Activated CD4-positive, alpha-beta T cell treated with anti-CD3 and anti-CD28 coated beads for 24 hours (primary cell): ENCODE results near the gene TTC28.
"Not testable (repeated sequence)": the region's sequence is repeated elsewhere in the genome, so short reads cannot be mapped to it uniquely, and the experiment has no call there.

Experiments
- DNase-seq, 2 donors: peaks; one replicate each; pipeline ENCODE4 v3.0.0-alpha.2; 2020; ENCODE audit warnings: low read depth in 2 of 2

The TTC28 gene

DNA sequence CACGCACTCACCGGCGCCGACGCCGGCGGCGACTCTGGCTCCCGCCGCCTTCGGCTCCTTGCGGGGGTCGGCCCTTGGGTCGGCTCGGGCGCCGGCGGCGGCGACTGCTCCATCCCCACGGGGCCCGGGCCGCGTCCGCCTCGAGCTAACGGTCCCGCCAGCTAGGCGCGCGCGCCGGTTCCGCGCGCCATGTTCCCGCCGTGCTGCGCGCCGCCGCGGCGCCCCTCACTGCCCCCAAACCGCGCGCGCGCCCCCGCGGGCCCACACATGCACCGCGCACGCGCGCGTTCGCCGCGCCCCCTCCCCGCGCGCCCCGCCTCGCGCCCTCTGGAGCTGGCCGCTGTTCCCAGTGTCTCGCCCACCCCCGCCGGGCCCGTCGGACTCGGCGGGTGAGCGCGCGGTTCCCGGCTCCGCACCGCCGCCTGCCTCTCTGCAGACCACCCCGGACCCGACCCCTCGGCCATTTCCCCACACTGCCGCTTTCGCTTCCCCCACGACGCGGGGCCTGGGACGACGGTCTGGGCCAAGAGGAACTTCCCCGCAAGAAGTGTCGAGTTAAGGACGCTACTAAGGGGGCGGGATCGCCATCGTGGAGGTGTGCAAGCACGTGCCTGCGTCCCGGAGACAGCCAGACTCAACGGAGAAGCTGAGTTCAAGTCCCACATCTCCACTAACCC lies at the start of gene TTC28:
TTC28 (minus strand) TSS at position 230 of the 677 bp plus-strand sequence; CDS start at position 113, 117 bp downstream.
- not testable (repeated sequence) for DNase-seq

DNA sequence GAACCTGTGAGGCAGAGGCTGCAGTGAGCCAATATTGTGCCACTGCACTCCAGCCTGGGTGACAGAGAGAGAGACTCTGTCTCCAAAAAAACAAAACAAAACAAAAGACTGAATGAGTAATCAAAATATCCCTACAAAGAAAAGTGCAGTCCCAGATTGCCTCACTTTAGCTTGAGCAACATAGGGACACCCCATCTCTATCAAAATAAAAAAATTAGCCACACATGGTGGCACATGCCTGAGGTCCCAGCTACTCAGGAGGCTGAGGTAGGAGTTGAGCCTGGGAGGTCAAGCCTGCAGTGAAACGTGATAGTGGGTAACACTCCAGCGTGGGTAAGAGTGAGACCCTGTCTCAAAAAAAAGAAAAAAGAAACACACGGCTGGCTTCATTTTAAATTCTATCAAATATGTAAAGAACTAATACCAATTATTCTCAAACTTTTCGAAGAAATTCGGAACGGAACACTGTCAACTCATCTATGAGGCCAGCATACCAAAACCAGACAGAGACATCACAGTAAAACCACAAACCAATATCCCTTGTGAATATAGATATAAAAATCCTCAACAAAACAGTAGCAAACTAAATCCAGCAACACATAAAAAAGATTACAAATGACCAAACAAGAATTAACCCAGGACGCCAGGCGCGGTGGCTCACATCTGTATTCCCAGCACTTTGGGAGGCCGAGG lies 49.1 kb upstream of the TTC28 start:
- no peak for DNase-seq

DNA sequence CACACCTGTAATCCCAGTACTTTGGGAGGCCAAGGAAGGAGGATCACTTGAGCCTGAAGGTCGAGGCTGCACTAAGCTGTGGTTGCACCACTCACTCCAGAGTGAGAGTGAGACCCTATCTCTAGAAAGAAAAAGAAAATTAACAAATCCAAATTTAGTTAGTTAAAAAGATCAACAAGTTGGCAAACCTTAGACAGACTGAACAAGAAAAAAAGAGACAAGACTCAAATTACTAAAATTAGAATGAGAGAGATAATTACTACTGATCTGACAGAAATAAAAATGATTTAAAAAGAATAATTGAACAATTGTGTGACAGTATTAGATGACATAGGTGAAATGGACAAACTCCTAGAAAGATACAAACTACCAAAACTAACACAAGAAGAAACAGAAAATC lies 48.4 kb upstream of the TTC28 start:
- no peak for DNase-seq

DNA sequence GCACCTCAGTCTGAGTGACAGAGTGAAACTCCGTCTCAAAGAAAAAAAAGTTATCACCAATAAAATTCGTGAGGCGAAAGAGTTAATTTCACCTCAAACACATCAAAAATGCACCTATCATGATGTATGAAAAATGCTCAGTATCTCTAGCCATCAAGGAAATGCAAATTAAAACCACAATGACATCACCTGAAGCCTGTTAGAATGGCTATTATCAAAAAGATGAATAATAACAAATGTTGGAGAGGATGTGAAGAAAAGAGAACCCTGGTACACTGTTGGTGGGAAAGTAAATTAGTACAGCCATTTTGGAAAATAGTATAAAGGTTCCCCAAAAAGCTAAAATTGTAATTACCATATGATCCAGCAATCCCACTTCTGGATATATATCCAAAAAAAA lies 38.4 kb upstream of the TTC28 start:
- DNase-seq: no peak

DNA sequence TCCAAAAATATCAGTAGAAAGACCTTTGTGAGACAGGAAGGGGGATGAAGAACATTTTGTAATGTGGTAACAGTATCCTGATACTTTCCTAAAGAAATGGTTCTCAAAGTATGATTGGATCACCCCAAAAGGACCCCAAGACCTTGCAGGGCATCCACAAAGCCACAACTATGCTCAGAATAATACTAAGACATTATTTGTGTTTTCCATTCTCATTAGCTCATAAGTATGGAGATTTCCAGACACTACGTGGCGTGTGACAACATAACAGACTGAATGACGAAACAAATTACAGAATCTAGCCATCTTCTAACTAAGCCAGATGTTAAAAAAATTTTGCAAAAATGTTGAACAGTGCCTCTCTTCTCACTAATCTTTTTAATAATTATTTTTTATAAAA lies 37.0 kb upstream of the TTC28 start:
- no peak for DNase-seq

DNA sequence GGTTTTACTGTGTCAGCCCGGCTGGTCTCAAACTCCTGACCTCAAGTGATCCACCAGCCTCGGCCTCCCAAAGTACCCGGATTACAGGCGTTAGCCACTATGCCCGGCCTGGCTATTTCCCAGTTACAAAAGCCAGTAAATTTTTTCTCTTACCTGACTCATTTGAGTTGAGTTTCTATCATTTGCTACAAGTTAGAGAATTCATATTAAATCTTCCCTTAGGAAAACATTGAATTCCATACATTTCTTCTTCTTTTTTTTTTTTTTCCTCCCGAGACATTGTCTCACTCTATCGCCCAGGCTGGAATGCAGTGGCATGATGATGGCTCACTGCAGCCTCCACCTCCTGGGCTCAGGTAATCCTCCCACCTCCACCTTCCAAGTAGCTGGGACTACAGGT lies 36.0 kb upstream of the TTC28 start:
- DNase-seq: no peak

DNA sequence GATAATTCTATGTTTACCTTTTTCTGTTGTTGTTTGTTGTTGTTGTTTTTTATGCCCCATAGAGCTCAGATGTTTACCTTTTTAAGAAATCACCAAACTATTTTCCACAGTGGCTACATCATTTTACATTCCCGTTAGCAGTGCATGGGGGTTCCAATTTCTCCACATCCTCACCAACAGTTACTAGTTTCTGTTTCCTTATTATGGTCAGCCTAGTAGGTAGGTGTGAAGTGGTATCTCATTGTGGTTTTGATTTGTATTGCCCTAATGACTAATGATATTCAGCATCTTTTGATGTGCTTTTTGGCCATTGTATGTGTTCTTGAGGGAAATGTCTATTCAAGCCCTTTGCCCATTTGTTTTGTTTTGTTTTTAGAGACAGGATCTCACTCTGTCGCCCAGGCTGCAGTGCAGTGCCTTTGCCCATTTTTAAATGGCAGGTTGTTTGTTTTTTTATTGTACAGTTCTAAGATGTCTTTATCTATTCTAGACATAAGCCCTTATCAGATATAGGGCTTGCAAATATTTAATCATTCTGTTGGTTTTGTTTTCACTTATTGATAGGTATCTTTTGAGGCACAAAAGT lies 34.5 kb upstream of the TTC28 start:
- DNase-seq: no peak

DNA sequence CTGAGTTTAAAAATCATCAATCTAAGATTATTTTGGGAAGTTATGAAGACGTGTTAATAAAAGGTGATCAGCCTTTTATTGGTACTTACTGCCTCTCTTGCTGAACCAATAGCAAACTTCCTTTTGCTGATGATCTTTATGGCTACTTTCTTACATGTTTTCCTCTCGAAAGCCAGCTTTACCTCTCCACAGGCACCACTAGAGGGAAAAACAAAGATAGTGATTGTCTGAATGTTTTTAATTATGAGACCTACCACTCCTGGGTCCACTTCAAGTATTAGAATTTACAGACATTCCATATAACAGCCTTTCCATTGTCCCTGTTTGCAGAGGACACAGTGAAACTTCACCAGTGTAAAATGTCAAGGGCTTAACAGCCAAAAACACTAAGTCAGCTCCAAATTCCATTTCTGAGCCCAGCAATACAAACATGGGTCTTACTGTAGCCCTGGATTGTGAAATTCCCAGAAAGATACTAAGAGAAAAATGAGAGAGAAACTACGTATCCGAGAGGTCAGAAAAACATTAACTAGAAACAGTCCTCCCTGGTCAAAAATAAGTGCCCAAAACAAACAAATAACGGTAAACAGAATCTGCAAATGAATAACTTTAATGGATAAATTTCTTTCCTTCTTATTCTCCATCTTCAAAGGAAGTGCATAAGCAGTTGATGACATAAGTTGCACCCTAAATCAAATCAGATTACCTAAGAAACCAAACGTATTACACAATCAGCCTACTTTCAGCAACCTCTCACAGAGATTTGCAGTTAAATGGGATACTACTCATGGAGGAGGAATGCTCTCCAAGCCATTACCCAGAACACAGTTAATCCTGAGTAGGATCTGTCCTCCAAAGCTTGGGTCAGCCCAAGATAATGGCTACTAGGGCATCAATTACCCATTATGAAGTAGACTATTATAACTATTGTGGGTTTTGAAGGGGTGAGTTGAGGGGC lies 32.5 kb upstream of the TTC28 start:
- no peak for DNase-seq

DNA sequence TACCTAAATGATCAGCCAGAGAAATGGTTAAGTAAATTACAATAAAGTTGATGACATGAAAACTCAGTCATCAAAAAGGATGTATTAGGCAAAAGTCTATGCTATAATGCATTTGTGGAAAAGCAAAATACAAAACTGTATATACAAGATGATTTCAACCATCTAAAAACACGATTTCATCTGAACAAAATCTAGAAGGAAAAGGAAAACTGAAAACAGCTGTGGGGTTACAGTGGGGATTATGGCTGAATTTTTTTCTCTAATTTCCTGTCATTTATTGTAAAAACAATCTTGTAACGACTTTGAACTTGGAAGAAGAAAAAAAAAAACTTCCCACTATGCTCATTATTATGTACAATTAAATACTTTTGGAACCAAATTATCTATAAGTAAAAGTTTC lies 31.7 kb upstream of the TTC28 start:
- DNase-seq: no peak

DNA sequence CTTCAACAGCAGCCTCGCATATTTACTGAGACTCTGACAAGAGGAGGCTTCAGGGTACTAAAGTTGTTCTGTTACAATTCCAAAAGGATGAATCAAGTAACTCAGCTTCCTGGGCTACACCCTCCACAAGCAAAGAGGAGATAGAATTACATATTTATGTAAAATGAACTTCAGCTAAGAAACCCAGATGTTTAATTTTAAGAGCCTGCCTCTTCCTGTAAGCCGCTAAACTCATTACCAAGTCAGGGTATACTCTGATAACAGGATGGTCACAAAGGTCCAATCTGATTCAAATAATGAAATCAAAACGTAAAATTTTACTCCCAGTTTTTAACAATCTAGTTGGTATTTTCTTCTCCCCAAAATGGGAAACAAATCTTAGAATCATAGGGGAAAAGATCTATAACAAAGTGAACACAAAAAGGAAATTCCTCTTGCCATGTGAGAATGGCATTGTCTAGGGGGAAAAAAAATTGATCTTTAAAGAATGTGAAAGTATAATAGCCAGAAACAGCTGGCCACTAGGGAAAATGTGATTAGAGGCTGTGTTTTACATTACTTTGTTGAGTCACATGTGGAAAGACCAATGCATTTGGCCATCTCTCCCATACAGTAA lies 31.0 kb upstream of the TTC28 start:
- DNase-seq: no peak

DNA sequence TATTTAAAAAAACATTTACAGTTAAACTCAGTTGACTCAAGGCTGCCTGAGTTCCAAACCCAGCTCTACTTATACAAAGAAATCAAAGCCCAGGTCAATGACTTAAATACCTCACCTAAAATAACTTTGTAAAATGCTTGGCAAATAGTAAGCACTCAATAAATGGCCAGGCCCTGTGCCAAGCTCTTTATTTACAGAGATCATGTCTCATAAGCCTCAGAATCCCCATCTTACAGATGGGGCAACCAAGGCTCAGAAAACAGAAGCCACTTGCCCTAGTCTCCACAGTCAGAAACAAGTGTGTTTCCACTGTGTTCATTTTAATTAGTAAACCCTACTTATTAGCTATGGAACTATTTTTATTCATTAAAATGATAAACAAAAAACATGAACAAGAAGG lies 30.5 kb upstream of the TTC28 start:
- no peak for DNase-seq

DNA sequence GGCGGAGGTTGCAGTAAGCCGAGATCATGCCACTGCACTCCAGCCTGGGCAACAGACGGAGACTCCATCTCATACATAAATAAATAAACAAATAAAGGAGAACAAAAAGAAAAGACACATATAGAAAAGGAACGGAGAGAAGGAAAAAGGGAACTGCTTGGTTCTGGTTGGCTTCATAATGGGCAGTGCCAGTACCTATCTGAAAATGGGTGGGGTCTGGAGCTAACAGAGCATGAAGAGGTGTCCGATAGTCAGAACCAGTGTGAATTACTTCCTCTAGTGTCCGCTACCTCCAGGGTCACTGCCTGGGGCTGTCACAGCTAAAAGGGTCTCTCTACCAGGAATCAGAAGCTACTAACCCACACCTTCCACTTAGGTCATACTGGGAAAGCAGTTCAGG lies 27.2 kb upstream of the TTC28 start:
- no peak for DNase-seq

DNA sequence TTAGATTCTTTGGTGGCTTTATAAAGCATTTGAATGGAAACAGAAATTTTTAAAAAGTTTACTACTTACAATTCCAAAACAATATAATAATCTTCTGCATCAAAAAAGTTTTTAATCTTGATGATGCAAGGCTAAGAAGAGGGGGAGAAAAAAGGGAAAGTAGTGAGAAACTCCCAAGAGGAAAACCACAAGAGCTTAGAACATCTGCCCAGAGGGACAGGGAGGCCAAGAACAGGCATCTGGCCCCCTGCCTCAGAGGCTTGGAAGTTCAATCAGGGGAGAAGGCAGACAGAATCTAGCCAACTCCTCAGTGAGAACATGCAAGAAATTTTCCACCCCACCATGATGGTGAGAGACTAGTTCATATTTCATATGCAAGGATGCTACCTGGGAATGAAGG lies 23.8 kb upstream of the TTC28 start:
- DNase-seq: no peak

DNA sequence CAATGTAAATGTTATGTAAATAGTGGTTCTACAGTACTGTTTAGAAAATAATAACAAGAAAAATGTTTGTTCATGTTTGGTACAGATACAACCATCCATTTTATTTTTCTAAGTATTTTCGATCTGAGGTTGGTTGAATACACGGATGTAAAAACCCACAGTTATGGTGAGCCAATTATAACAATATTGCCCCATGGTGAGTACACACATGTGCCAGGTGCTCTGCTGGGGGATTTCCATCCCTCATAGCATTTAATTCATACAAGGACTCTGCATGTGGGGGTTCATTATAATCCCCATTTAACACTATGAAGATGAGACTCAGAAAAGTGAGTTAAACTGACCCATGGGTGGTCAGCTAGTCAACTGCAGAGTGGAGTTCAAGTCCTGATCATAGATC lies 23.3 kb upstream of the TTC28 start:
- DNase-seq: no peak

DNA sequence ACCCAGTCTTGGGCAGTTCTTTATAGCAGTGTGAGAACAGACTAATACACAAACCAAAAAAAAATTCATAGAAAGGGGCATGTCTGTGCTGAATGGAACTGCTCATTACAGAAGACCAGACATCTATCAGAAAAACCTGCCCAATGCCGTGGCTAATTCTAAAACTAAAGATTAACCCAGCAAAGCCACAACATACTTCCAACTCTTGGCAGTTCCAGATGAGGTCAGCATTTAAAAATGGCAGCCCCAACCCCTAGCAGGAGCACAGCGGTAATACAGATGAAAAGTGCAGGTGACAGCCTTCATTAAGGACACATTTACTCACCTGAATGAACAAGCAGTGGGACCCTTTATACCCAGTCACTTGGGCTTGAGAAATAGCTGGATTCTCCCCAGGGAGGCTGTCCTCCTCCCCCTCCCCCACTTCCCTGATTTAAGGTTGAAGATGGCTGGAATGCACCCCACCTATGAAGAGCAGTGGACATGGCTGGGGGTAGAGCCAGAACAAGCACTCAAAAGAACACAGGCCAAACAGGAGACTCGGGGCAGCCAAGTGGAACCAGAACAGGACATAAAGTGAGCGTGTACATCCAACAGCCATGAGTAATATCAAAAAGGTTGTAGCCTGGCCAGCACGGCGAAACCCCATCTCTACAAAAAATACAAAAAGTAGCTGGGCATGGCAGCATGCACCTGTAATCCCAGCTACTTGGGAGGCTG lies 13.6 kb upstream of the TTC28 start:
- DNase-seq: not testable (repeated sequence)

DNA sequence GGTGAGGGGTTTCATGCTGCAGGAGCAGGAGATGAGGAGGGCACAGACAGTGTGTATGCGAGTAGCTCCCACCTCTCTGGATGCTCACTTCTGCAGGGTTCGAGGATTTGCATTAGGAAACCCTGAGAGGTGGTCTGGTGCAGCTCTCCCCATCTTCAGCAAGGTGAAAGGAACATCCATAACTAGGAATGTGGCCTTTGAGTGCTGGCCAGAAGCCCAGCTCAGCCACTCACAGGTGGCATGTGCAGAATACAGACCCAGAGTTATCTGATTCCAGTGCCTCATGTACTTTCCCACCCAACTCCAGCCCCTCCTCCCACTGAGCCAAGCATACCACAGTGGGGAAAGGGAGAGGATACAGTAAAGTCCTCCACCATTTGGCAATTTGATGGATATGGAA lies 10.2 kb upstream of the TTC28 start:
- not testable (repeated sequence) for DNase-seq

DNA sequence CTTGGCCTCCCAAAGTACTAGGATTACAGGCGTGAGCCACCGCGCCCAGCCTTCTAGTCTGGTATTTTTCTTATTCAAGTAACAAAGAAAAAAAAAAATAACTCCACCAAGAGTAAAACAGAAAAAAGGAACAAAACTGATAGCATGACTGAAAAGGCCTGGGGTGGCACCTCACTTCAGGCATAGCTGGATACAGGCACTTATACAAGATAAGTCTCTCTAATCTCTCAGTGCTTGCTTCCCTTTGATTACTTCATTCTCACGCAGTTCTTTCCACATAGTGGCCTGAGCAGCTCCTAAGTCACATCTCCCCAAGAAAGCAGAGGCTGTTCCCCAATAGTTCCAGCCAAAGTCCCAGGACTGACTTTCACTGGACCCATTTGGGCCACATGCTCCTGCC lies 3.3 kb upstream of the TTC28 start:
- DNase-seq: not testable (repeated sequence)

DNA sequence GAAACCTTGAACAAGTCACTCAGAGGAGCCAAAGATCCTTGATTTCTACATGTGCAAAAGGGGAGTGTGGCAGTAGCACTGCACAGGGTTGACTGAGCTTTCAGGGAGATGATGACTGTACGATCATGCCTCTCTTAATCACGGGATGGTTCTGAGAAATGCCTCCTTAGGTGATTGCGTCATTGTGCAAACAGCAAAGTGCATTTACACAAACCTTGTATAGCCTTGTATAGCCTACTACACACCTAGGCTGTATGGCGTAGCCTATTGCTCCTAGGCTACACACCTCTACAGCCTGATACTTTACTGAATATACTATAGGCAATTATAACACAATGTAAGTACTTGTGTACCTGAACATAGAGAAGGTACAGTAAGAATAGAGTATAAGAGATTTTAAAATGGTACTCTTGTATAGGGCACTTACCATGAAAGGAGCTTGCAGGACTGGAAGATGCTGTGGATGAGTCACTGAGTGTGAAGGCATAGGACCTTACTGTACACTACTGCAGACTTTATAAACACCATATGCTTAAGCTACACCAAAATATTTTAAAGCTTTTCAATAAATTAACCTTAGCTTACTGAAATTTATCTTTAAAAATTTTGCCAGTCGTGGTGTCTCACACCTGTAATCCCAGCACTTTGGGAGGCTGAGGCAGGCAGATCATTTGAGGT lies 1.3 kb upstream of the TTC28 start:
- not testable (repeated sequence) for DNase-seq

DNA sequence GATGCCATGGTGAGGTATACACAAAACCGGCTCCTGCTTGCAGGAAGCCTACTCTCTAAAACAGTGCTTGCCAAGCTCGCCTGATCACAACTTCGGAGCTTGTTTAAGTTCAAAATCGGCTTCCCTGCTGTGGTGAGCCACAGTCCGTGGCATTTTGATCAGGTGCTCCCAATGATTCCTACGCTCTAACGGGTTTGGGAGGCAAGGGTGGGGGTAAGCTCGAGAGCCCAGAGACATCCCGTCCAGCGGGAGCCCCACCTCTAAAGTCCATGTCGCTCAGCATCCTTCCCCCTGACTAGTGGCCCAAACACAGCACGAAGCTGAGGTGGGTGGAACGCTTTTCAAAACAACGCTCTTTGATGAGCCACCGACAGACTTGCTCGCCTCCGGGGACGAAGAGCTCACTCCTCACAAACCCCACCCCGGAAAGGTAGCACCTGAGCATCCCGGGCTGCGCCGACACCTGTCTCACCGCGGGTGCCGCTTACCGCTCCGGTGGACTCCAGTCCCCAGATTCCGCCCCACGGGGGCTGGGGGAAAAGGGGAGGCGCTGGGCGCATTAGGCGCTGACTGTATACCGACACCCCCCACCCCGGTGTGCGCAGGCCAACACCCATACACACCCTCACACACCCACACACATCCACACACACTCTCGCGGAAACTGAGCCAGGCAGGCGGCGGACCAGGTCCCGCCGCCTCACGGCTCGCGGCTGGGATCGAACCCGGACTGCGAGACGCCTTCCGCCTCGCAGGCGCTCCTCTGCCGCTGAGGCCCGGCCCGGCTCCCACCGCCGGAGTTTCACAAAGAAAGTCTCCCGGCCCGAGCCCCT lies 646 bp downstream of the TTC28 start:
- DNase-seq: not testable (repeated sequence)
